Measurements from ENCODE around the gene SAAL1.
A peak's percentile ranks its signal among the peaks of the same experiment; 100 is the strongest.

Gene SAAL1

DNA sequence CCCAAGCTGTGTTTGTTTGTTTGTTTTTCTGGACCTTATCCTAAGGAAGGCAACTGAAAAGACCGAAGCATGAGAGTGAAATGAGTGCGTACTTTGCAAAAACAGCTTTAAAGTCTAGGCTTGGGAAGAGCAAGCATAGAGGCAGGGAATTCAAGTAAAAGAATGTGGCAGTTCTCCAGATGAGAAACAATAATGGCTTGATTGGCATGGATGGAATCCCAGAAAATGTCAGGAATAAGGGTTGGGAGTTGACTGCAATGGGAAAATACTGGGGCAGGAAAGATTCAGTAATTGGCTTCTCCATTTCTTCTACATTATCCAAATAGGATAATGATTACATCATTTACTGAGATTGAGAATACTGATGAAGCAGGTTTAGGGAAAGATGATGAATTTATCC lies 17.5 kb downstream of the SAAL1 start:
- DNase-seq (ENCODE audit: low spot score): no peak

DNA sequence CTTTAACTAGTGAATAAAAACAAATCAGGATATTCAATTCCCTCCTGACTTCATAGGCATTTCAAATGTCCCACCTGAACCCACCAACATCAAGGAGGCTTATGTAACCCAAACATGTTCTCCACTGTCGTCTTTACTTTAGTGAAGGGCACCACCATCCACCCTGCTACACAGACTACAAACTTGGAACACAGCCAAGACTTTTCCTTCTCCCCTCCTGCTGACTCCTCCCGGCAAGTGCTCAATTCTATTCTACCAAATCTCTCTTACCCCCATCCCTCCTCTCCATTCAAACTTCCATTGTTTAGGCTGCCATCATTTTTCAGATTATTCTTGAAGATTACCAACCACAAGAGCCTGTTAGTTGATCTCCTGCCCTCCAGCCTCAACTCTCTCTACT lies 24.3 kb downstream of the SAAL1 start:
- DNase-seq (ENCODE audit: low spot score): peak; percentile 17

DNA sequence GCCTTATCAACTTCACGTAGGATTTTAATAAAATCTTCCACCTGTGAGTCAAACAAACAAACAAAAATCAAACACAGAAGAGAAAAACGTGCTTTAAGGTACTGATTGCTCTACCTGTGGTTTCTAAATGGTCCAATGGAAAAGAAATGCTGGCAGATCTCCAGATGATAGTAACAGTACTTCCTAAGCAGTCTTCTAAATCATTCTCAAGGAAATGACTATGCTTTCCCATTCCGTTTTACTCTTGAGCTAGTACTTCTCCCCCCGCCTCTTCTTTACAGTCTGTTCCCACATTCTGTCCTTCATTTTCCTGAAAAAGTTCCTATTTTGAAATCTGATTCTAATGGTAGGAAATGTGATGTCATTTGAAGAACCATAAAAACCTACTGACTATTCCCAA lies 25.4 kb downstream of the SAAL1 start:
- no peak for DNase-seq (ENCODE audit: low spot score)

DNA sequence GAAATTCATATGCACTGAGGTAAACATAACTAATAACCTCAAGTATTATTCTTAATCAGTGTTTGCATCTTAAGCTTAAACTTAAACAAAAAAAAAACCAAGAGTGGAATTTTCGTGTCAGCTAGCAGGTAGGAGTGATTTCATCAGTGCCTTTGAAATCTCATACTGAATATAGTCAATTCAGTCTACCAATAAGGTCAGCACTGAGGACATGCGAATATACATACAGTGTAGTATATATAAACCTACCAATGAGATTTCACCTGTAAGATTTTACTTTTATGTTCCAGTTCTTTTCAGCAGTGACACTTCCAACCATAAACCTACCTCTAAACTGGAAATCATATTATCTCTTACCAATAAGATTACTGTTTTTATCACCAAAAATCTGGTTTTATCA lies 27.0 kb downstream of the SAAL1 start:
- no peak for DNase-seq (ENCODE audit: low spot score)

DNA sequence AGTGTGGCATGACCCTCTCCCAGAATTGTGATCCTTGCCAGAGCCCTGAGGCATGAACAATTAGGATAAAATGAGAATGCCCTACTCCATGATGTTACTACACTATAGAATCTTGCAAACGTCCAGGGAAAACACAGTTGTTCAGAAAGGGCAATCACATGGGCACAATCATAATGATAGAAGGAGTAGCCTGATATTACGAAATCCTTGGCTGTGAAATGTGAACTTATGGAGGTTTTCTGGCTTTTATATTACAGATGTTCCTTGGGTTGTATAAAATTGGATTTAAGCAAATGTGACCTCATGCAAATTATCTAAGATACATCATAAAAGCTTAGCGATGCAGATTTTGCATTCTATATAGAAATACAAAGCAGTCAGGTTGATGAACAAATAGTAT lies 30.4 kb downstream of the SAAL1 start:
- no peak for DNase-seq (ENCODE audit: low spot score)

DNA sequence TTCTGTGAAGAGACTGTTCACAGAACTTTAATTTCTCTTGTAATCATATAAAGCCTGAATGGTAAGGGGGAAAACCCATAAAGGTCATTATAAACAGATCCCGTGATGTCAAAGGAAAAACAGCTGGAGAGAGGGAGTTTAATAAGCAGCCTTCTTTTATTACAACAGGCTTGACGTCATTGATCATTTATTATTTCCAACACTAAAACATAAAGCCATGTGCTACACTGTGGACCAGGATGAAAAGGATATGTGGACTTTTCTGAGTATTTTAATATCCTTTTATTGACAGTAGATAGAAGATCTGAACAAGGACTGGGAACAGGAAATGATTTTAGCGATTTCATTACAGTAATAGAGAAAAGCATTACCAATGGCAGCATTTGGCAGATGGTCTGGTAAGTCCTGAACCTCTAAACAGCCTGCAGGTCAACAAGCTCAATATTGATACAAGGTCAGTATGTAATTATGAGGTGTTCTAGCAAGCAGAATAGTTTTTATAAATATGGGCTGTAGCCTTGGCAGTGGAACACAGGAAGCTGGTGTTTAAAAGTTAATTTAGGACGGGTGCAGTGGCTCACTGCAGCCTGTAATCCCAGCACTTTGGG lies 34.7 kb downstream of the SAAL1 start:
- no peak for DNase-seq (ENCODE audit: low spot score)

DNA sequence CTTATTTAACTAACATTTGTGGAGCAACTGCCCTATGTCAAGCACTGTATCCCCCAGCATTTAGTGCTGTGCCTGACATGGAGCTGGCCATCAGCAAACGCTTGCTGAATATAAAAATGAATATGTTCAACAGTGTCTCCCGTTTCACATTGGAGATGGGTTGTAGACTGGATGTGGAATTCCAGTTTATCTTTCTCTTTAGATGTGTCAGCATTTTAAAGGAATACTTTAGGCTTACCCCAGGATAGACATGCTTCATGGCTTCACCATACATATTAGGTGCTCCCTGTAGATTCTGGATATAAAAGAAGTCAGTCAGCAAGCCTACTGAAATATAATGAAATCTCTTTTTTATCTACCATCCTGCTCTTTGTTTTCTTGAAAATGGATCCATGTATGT lies 38.5 kb downstream of the SAAL1 start:
- DNase-seq (ENCODE audit: low spot score): no peak

DNA sequence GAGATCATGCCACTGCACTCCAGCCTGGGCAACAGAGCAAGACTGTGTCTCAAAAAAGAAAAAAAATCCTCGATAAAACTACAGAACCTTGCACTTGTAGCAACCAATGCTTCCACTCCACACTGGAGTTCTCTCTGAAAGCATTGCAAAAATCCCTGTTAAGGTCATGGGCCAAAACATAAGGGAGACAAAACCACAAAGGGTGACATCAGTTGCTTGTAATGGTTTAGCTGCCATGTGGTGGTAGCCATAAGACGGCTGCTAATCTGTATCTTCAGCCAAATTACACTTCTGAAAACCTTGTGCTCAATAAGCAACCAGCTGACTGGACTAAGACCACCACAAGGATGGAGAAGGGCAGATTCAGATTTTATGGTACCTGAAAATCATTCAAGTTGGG lies 39.3 kb downstream of the SAAL1 start:
- no peak for DNase-seq (ENCODE audit: low spot score)

DNA sequence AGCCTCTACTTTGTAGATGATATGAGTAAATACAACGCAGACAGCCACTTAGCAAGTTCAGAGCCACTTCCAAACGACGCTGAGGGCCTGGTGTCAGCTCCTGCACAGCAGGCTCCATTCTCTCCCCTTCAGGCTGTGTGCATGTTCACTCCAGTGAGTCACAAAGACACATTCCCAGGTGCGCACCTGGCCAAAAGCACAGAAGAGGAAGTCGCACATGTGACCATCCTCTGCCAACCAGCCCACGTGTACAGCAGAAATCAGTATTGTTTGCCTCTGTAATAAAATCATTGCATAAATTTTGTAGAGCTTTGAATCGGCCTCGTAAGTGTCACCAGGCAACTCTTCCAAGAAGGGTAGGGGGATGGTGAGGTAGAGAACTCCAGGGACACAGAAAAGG lies 40.3 kb downstream of the SAAL1 start:
- DNase-seq (ENCODE audit: low spot score): no peak

DNA sequence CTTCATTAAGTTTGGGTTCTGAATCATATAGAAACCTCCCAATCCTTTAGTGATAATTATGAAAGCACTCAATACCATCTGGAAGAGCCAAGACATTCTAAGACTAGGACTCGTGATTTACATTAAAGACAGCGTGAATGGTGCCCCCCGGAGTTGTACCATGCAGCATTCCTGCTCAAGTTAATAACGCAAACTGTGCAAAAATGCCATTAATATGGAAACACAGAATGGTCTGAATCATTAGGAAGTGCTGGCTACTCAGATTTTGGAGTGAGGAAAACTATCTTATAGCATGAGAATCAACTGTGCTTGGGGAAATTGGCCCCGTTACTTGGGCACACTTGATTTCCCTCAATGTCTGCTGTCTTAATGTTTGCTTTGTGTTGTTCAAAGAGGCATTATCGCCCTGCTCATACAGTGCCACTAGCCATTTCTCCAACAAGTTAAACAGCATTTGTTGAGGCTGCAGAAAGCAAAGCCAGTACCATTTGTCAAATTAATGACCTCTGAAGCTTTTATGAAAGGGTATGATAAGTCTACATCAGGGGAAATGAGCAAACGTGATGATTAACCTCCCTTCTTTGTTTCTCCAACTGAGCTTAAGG lies 41.3 kb downstream of the SAAL1 start:
- no peak for DNase-seq (ENCODE audit: low spot score)

DNA sequence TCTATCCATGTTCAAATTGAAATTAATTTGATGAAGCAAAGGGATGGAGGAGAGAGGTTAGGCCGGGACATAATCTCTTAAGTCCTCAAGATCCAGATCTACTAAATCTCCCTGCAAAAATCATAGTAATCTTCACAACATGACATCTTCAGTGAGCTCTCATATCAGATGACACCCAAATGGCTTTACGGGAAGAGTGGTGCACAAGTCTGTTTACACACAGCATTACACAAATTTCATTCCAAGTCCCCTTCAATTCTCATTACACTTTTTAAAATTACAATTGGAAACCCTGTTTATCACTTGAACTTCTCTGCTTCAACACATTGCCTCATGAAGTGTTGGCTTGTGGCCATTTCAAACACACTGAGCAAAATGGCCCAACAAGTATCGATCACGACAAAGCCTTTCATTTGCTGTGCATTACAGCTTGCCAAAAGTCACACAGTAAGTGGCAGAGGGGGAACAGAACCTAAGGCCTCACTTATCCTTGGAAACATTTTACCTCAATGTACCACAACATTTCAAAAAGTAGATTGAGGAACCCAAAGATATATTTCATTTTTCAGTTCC lies 41.9 kb downstream of the SAAL1 start:
- DNase-seq (ENCODE audit: low spot score): no peak

DNA sequence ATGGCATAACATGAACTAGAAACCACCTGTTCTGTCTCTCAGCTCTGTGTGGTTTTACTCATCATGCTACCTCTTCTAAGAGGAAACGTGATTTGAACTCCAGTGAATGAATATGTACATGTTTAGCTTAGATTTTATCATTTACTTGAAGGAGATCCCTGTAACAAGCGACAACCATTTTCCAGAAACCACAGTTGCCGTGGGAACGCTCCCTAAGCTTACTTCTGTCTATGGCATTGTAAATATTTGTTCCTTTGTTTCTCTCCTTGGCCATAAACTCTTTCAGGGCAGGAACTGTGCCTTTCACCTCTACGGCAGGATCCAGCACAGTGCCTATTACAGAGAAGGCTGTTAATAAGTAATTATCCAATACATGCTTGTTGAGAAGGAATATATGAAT lies 42.8 kb downstream of the SAAL1 start:
- no peak for DNase-seq (ENCODE audit: low spot score)

DNA sequence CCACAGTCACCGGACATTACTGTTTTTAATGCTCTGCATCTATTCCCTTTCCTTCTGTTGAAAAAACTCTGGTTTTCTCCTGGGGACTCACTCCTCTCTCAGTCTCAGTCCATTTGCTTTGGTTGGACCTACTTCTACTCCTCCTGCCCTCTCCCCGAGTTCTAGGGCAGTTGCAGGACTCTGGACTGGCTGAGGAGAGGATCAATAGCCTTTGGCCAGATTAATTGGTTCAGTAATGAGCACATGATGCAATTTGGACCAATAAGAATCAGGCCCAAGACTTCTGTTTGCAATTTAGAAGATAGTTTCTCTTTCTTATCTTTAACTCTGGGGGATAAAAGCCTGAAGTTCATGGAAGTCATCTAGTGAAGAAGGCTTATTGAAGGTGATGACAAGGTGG lies 44.5 kb downstream of the SAAL1 start:
- DNase-seq (ENCODE audit: low spot score): no peak

DNA sequence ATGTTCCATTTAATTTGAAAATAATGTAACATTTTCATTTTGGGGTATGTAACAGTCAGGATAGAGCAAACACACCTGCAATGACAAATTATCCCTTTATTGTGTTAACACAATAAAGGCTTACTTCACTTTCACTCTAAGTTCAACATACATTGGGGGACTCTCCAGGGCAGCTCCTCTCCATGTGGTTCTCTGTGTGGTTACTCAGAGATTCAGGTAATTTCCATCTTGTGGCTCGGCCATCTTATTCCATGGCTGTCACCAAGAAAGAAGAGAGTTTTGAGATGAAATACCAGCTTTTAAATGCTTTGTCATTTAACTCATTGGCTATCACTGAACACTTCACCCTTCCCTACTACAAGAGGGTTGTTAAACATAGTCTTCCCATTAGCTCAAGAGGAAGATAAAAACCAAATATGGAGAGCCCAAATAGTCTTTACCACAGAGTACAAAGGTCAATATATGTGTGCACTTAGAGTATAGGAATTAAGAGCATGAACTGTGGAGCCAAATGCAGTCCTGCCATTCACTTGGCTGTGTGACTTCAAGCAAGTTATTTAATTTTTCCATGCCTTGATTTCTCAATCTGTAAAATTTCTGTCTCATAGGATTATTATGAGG lies 49.2 kb downstream of the SAAL1 start:
- DNase-seq (ENCODE audit: low spot score): no peak

DNA sequence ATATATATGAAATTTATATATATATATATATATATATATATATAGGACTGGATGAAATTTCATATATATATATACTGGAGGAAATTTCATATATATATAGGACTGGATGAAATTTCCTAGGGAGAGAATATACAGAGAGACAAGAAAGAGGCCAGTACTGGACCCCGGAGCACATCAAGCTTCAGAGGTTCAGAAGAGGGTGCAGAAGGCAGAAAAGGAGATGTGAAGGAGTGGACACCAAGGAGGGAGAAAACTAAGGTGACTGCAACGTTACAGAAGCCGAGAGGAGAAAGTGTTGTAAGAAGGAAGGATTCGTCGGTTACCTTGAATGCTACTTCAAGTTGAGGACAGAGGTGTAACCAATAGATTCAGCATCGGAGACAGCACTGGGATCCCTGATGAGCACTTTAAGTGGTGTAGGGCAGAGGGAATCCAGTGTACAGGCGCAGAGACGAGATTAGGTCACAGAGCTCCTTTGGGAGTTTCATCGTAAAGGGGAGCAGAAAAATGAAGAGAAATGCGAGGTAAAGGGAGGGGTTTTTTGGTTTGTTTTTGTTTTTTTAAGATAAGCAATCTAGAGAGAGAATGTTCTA lies 51.3 kb downstream of the SAAL1 start:
- no peak for DNase-seq (ENCODE audit: low spot score)

DNA sequence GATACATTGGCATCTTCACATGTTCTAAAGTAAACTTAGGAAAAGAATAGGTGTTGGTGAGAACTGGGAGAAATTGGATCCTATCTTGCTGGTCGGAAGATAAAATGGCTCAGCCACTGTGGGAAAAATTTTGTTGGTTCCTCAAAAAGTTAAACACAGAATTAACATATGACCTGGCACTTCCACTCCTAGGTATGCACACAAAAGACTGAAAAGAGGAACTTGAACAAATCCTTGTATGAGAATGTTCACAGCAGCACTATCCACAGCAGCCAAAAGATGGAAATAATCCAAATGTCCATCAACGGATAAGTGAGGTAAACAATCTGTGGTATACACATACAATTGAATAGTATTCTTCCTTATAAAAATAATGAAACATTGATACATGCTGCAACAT lies 55.0 kb downstream of the SAAL1 start:
- DNase-seq (ENCODE audit: low spot score): no peak

DNA sequence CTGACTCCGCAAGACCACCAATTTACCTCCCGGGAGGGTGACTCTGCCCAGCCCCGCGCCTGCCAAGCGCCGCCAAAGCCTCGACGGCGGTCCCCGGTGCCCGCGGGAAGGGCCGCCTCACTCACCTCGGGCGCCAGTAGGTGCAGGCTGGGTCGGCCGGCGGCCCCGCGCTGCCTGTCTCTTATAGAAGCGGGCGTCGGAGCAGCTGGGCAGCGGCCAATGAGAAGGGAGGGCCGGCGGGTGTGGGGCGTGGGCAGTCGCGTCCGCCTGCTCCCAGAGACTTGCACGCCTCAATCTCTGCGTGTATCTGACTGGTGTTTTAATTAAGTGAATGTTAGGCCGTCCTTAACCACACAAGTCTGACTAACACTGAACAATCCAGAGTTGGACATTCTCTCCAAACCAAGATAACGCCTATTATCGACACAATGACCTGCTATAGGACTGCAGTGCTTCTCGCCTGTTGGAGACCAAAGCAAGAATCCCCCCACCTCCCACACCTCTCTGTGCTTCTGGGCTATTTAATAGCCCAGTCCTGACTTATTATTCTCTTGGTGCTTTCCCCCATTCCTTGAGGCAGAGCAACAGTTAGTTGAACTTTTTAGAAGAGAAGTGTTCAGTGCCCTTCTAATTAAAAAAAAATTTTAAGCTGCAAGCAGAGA lies 59.6 kb downstream of the SAAL1 start, which contains the start of gene TPH1:
Gene TPH1, minus strand, starts transcription at position 154 of the 662 bp plus-strand sequence. CDS start 5,507 bp downstream, outside the sequence.
- DNase-seq (ENCODE audit: low spot score): no peak

DNA sequence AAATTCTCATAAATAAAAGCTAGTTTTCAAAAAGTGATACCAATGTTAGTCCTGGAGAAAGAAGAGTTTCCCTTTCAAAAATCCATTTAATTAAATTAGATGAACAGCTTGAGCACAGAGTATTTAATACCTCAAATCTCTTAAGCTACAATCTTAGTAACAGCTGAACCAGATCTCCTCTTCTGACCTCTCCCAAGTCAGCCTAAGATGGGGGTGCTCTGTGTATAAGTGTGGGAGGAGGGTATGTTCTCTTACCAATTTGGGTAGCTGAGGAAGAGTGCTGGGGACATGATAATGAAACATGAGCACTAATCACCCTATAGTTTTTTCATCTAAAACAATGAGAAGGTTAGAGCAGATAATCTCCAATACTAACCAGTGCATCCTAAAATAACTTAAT lies 69.4 kb downstream of the SAAL1 start:
- DNase-seq (ENCODE audit: low spot score): no peak

Data from cerebellar cortex (tissue), 1 donor.